GM12874 (cell line): ENCODE results near the gene BBS2.

Source experiments
- TF ChIP-seq, protein P1 (sequence below): IDR thresholded peaks from 2 replicates; pipeline ENCODE4 v1.5.1; 2011; ENCODE audit warnings: low read depth, mild to moderate bottlenecking, control low read depth, low read length, moderate library complexity; ENCODE audit not compliant: insufficient read depth

BBS2 gene

GRCh38 chr16:56493815-56494214, 26.0 kb downstream of the BBS2 start:
- TF ChIP-seq, protein P1, sequence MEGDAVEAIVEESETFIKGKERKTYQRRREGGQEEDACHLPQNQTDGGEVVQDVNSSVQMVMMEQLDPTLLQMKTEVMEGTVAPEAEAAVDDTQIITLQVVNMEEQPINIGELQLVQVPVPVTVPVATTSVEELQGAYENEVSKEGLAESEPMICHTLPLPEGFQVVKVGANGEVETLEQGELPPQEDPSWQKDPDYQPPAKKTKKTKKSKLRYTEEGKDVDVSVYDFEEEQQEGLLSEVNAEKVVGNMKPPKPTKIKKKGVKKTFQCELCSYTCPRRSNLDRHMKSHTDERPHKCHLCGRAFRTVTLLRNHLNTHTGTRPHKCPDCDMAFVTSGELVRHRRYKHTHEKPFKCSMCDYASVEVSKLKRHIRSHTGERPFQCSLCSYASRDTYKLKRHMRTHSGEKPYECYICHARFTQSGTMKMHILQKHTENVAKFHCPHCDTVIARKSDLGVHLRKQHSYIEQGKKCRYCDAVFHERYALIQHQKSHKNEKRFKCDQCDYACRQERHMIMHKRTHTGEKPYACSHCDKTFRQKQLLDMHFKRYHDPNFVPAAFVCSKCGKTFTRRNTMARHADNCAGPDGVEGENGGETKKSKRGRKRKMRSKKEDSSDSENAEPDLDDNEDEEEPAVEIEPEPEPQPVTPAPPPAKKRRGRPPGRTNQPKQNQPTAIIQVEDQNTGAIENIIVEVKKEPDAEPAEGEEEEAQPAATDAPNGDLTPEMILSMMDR = no peak

GRCh38 chr16:56493126-56493525, 26.7 kb downstream of the BBS2 start:
- TF ChIP-seq, protein P1 = no peak

DNA sequence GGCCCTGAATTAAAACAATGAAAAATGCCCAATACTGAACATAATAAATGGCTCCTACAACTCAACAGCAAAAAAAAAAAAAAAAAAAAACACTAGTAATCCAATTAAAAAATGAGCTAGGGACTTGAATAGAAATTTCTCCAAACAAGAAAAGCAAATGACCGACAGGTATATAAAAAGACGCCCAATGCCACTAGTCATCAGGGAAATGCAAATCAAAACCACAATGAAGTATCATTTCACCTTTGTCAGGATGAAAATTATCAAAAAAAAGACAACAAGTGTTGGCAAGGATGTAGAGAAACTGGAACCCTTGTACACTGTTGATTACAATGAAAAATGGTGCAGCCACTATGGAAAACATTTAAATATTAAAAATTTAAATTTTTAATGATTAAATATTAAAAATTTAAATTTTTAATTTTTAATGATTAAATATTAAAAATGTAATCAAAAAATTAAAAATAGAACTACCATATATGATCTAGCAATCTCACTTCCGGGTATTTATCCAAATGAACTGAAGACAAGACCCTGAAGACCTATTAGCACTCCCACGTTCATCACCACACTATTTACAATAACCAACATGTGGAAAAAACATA, 28.1 kb downstream of the BBS2 start:
- TF ChIP-seq, protein P1 = no peak

DNA sequence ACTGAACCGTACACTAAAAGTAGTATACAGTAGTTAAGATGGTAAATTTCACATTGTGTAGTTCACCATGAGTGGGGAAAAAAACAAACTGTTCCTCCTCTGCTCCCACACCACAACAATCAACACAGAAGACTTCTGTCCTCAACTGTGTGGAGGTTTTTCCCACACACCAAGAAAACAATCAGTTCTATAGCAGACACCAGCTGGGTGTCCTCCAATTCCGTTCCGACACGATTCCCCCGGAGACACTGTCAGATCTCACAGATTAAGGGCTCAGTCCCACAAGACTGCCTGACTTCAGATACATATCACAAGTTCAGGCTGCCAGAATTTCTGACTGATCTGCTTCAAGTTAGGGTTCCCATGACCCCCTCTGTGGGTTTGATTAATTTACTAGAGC, 31.8 kb downstream of the BBS2 start:
- TF ChIP-seq, protein P1 = no peak

DNA sequence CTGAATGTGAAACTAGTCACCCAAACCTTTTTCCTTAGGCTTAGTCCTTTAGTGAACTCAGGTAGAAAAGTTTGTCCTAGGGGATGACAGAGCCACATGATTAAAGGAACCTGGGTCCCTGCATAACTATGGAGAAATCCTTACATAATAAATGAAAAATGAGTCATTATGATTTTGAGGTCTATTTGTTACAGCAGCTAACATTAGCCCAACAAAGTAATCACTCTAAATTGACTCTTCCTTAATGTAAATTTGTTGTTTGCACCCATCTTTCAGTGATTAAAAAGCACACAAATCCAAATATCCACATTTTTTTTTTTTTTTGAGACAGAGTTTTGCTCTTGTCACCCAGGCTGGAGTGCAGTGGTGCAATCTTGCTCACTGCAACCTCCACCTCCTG, 36.4 kb downstream of the BBS2 start:
- TF ChIP-seq, protein P1 = no peak

- TF ChIP-seq, protein P1 = no peak
These were observed 37.1 kb downstream of the BBS2 start for GRCh38 chr16:56482683-56483236.

- TF ChIP-seq, protein P1 = no peak
These were observed 38.2 kb downstream of the BBS2 start for GRCh38 chr16:56481468-56482122.
